ENCODE results near the gene NOL4L.
"Not testable (repeated sequence)": the region's sequence is repeated elsewhere in the genome, so short reads cannot be mapped to it uniquely, and the experiment has no call there.

The NOL4L gene

DNA sequence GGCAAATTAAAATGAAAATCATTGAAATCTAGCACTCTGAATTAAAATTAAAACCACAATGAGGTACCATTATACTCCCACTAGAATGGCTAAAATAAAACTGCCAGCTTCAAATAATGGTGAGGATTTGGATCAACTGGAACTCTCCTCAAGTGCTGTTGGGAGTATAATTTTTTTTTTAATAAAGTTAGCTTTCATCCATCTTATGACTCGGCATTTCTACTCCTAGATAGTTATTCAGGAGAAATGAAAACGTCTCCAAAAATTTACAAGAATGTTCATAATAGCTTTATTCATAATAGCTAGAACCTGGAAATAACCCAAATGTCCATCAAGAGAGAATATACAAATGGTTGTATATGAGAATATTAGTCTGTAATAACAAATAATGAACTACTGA, 163.8 kb downstream of the NOL4L start:
- no peak for DNase-seq (ENCODE audit: low read depth)

DNA sequence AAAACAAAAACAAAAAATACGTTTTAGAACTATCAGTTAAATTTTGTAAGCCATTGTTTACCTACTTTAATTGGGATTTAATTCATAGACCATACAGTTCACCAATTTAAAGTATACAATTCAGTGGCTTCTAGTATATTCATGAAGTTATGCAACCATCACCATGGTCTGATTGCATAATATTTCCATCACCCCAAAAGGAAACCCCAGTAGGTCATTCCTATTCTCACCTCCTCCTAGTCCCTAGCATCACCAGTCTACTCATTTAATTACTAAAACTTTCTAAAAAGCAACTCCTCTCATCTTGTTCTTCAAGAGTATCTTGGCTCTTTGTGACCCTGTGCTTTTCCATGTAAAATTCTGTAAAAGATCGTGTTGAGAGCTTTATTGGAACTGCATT, 166.8 kb downstream of the NOL4L start:
- no peak for DNase-seq (ENCODE audit: low read depth)

DNA sequence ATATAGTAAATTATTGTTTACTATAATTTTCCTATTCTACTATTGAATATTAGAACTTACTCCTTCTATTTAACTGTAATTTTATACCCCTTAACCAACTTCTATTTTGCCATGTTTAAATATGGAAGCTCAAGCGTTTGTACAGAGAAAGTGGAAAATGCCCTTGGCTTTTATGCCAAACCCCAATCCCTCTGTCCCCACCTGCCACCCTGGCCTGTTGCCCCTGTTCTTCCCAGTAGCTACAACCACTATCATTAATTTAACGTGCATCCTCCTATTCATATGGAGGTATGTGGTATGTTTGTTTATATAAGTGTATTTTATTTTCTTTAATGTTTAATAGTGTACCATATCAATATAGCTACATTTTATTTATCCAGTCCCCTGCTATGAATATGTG, 168.9 kb downstream of the NOL4L start:
- no peak for DNase-seq (ENCODE audit: low read depth)

DNA sequence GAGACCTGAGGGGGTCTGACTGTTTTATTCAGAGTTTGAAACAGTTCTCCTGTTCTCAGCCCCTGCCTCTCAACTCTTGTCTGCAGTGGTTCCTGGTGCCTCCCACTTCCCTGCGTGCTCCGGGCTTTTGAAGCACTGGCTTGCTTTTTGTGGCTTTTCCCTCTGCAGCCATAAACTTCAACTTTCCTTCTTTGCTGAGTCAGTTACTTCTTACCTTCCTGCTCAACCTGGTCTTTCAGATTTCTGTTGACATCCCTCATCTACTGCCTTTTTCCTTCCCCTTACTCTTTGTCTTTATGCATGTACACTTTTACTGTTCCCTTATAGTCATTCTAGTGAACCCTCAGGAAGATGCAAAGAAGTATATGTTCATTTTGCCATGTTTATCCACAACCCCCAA, 169.6 kb downstream of the NOL4L start:
- no peak for DNase-seq (ENCODE audit: low read depth)

DNA sequence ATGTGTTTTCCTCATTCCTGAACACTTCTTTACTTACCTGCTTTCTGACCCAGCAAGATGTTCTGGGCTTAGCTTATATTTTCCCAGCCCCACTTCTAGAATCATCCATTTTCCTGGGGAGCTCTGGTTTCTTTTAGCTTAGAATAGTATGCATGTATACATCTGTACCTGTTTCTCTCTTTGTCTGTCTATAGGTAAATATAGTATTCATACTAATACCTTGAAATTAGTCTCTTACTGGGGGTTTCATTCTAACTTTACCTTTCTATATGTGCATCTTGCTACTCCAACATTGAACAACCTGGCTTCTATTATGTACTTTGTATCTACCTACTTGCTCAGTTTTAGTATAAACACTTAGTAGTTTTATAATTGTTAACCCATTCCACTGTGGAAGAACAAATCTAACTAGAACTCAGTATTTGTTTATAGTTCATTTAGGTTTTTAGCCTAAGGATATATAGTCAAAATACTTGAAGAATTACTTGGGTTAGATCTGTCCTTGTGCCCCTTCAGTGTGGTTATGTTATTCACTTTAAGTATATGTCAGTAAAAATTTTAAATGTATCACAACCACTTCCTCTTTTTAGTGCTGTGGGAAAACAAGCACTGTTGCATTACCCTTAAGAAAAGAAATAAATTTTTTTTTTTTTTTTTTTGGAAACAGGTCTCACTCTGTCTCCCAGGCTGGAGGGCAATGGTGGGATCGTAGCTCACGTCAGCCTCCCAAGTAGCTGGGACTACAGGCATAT, 173.0 kb downstream of the NOL4L start:
- no peak for DNase-seq (ENCODE audit: low read depth)

DNA sequence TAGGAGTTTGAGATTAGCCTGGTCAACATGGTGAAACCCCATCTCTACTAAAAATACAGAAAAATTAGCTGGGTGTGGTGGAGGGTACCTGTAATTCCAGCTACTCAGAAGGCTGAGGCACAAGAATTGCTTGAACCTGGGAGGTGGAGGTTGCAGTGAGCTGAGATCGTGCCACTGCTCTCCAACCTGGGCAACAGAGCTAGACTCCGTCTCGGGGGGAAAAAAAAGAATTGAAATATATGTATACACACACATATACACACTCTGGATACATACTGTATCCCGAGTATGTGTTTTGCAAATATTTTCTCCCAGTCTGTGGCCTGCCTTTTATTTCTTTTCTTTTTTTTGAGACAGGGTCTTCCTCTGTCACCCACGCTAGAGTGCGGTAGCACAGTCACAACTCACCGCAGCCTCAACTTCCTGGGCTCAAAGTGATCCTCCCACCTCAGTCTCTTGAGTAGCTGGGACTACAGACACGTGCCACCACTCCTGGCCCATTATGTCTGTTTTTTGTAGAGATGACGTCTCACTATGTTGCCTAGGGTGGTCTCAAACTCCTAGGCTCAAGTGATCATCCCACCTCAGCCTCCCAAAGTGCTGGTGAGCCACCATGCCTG, 177.9 kb downstream of the NOL4L start:
- DNase-seq (ENCODE audit: low read depth) = not testable (repeated sequence)

DNA sequence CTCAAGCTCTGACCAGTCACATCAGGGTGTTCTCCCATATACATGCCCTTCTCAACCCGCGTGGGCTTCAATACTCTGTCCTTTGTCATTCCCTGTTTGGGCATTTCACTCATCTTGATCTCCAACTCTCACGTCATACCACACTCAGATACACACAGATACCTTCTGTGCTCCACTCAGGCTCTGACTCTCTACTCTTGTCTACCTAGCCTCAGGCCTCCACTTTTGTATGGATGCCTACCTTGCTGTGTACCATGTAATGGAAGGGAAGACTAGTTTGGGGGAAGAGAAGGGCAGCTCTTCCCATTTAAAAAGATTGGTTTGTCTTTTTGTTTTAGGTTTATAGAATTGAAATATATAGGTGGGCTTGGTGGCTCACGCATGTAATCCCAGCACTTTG, 178.4 kb downstream of the NOL4L start:
- DNase-seq (ENCODE audit: low read depth) = no peak

DNA sequence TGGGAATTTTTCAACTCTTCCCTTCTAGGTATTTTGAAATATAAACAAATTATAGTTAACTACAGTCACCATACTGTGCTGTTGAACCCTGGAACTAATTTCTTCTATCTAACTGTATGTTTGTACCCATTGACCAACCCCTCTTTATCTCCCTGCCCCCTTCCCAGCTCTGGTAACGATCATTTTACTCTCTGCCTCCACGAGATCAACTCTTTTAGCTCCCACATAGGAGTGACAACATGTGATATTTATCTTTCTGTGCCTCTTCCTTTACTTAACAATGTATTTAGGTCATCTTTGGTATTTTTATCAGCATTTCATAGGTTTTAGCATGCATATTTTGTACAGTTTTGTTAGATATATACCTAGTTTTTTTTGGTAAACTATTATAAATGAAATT, 181.1 kb downstream of the NOL4L start:
- no peak for DNase-seq (ENCODE audit: low read depth)

DNA sequence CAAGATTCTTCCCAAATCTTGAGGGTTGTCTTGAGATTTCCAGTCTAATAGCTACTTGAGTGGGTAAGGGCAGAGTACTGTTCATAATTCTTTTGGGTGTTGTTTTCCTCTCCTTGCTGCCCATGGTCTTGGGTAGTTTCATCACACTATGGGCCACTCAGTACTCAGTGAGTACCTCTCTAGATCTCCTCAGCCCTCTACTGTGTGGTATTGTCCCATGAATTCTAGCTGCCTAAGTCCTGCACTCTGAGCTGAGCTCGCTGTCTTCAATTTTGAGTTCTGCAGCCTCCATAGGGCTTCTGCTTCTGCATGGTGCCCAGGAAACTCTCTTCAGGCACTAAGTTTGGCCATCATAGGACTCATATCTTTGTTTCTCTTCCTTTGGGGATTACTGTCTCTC, 184.7 kb downstream of the NOL4L start:
- DNase-seq (ENCODE audit: low read depth) = no peak

DNA sequence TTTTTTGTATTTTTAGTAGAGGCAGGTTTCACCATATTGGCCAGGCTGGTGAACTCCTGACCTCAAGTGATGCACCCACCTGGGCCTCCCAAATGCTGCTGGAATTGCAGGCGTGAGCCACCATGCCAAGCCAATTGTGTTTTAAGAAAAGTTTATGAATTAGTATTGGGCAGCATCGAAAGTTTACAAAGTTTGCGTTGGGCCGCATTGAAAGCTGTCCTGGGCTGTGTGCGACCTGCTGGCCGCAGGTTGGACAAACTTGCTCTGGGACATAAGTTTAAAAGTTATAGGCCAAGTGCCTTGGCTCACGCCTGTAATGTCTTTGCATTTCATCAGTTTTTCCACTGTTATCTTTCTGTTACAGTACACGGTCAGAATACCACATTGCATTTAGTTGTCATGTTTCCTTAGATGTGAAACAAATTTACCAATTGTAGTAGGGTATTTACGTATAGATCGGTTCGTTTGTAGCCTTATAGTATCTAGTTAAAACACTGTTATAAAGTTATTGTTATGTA, 187.5 kb downstream of the NOL4L start:
- DNase-seq (ENCODE audit: low read depth) = no peak

DNA sequence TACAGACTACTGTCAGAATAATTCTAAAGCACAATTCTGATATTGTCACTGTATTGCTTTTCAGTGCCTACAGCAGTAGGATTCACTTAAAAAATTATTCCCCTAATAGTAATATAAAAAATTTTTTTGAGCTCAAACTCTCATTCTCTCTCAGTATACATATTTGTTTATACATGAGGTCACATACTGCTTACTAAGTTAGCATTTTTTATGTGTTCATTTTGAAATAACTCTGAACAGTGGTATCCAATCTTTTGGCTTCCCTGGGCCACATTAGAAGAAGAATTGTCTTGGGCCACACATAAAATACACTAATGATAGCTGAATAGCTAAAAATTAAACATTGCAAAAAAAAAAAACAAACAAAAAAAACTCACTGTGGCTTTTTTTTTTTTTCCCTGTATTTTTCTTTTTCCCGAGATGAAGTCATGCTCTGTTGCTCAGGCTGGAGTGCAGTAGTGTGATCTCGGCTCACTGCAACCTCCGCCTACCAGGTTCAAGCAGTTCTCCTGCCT, 188.4 kb downstream of the NOL4L start:
- DNase-seq (ENCODE audit: low read depth) = peak; percentile 6

DNA sequence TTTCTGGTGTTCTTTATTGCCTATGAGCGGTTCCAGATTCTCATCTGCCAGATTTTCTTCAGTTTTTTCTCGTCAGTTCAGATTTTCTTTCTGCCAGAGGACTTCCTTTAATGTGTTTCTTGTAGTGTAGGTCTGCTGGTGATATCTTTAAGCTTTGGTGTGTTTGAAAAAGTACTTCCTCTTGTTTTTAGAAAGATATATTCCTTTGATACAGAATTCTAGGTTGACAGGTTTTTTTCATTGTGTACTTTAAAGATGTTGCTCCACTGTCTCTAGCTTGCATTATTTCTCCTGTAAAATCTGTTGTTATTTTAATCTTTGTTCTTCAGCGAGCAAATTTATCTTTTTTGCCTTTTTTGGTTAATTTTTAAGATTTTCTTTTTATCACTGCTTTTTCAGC, 190.1 kb downstream of the NOL4L start:
- no peak for DNase-seq (ENCODE audit: low read depth)
